Astrocyte (in vitro differentiated cells and primary cell): ENCODE data around the gene PHEX. TPM values are rescaled to one million over a fixed set of nuclear protein-coding genes. Genes with fewer than 3 reads are reported as not detected.

Source experiments
- DNase-seq: peaks from one replicate; pipeline ENCODE4 v3.0.0-alpha.2; 2010; ENCODE audit warnings: low read depth
- FAIRE-seq: peaks from 2 replicates; lab custom pipeline; 2011; peaks lifted over from hg19 to GRCh38; lab: Jason Lieb, UNC
- H2AFZ ChIP-seq: 2 replicates; pipeline ENCODE4 v1.6.0; 2012; ENCODE audit warnings: low read depth, low read length, inconsistent platforms
- H3K27ac ChIP-seq: 2 replicates; pipeline ENCODE4 v1.5.1; 2011; ENCODE audit warnings: low read depth, low read length, inconsistent platforms
- H3K27me3 ChIP-seq: 2 replicates; pipeline ENCODE4 v1.6.0; 2011; ENCODE audit warnings: low read length, inconsistent platforms; ENCODE audit not compliant: insufficient read depth
- H3K36me3 ChIP-seq: 2 replicates; pipeline ENCODE4 v1.5.1; 2011; ENCODE audit warnings: low read length, inconsistent platforms; ENCODE audit not compliant: insufficient read depth
- H3K4me1 ChIP-seq: 2 replicates; pipeline ENCODE4 v1.5.1; 2011; ENCODE audit warnings: low read length, inconsistent platforms; ENCODE audit not compliant: insufficient read depth
- H3K4me2 ChIP-seq: 2 replicates; pipeline ENCODE4 v1.6.0; 2012; ENCODE audit warnings: low read length, inconsistent platforms
- H3K4me3 ChIP-seq: 2 replicates; pipeline ENCODE4 v1.5.1; 2011; ENCODE audit warnings: low read depth, mild to moderate bottlenecking, low read length, inconsistent platforms; ENCODE audit not compliant: insufficient read depth
- H3K79me2 ChIP-seq: 2 replicates; pipeline ENCODE4 v1.6.0; 2012; ENCODE audit warnings: mild to moderate bottlenecking, low read length, inconsistent platforms; ENCODE audit not compliant: insufficient read depth
- H3K9ac ChIP-seq: 2 replicates; pipeline ENCODE4 v1.6.0; 2012; ENCODE audit warnings: mild to moderate bottlenecking, low read length, inconsistent platforms
- H3K9me3 ChIP-seq: 2 replicates; pipeline ENCODE4 v1.5.1; 2012; ENCODE audit warnings: low read depth, mild to moderate bottlenecking, low read length, inconsistent platforms; ENCODE audit not compliant: insufficient read depth
- H4K20me1 ChIP-seq: 2 replicates; pipeline ENCODE4 v1.6.0; 2012; ENCODE audit warnings: low read length, inconsistent platforms; ENCODE audit not compliant: insufficient read depth
- H3K27ac Mint-ChIP-seq: one replicate; pipeline ENCODE4 v1.8.0; 2021; ENCODE audit warnings: mild to moderate bottlenecking, mixed read lengths; ENCODE audit not compliant: unreplicated experiment
- H3K27me3 Mint-ChIP-seq: one replicate; pipeline ENCODE4 v1.8.0; 2021; ENCODE audit warnings: low read depth, mixed read lengths; ENCODE audit not compliant: unreplicated experiment
- H3K36me3 Mint-ChIP-seq: one replicate; pipeline ENCODE4 v1.8.0; 2021; ENCODE audit warnings: low read depth, mixed read lengths; ENCODE audit not compliant: unreplicated experiment
- H3K4me1 Mint-ChIP-seq: one replicate; pipeline ENCODE4 v1.8.0; 2021; ENCODE audit warnings: low read depth, mixed read lengths; ENCODE audit not compliant: unreplicated experiment
- H3K4me3 Mint-ChIP-seq: one replicate; pipeline ENCODE4 v1.8.0; 2021; ENCODE audit warnings: mild to moderate bottlenecking, moderate library complexity, mixed read lengths; ENCODE audit not compliant: unreplicated experiment
- H3K9me3 Mint-ChIP-seq: one replicate; pipeline ENCODE4 v1.8.0; 2021; ENCODE audit warnings: mild to moderate bottlenecking, mixed read lengths; ENCODE audit not compliant: unreplicated experiment
- EZH2 ChIP-seq: IDR thresholded peaks from 2 replicates; pipeline ENCODE4 v1.6.1; 2012; ENCODE audit warnings: mild to moderate bottlenecking, low read length, inconsistent platforms; ENCODE audit not compliant: insufficient read depth
- total RNA-seq: library from RNA; stranded (reverse); gene quantifications from 2 replicates; pipeline ENCODE4 v1.2.1, GENCODE V29; 2021
- TF ChIP-seq, protein P1 (sequence below): IDR thresholded peaks from 2 replicates; pipeline ENCODE4 v1.5.1; 2011; ENCODE audit warnings: low read depth, mild to moderate bottlenecking, inconsistent platforms, low read length, moderate library complexity; ENCODE audit not compliant: insufficient read depth

PHEX gene
- total RNA-seq, 1 donor from 2014 or later = 0.36 TPM

GRCh38 chrX:22300130-22300529, 268.0 kb downstream of the PHEX start:
- H3K36me3 ChIP-seq = no peaks in the 10 kb centered on the region
- no peaks in the 10 kb centered on the region for H4K20me1 ChIP-seq
- no peaks in the 10 kb centered on the region for H3K36me3 Mint-ChIP-seq
- H2AFZ ChIP-seq = peak overlapping the region; percentile 26
- peak overlapping the region; percentile 31 for H3K9ac ChIP-seq
- peak; percentile 100 for FAIRE-seq
- H3K4me3 Mint-ChIP-seq = no peak overlapping the region
- H3K27me3 ChIP-seq = no peaks in the 10 kb centered on the region
- H3K79me2 ChIP-seq = no peaks in the 10 kb centered on the region
- H3K27ac ChIP-seq = no peak overlapping the region
- peaks cover 6% of the 10 kb centered on the region for H3K4me1 ChIP-seq
- peaks cover 13% of the 10 kb centered on the region for H3K4me1 Mint-ChIP-seq
- H3K9me3 Mint-ChIP-seq = no peaks in the 10 kb centered on the region
- H3K4me3 ChIP-seq = peak overlapping the region; percentile 5
- H3K27me3 Mint-ChIP-seq = no peaks in the 10 kb centered on the region
- TF ChIP-seq, protein P1, sequence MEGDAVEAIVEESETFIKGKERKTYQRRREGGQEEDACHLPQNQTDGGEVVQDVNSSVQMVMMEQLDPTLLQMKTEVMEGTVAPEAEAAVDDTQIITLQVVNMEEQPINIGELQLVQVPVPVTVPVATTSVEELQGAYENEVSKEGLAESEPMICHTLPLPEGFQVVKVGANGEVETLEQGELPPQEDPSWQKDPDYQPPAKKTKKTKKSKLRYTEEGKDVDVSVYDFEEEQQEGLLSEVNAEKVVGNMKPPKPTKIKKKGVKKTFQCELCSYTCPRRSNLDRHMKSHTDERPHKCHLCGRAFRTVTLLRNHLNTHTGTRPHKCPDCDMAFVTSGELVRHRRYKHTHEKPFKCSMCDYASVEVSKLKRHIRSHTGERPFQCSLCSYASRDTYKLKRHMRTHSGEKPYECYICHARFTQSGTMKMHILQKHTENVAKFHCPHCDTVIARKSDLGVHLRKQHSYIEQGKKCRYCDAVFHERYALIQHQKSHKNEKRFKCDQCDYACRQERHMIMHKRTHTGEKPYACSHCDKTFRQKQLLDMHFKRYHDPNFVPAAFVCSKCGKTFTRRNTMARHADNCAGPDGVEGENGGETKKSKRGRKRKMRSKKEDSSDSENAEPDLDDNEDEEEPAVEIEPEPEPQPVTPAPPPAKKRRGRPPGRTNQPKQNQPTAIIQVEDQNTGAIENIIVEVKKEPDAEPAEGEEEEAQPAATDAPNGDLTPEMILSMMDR = no peak
- no peak for TF ChIP-seq EZH2
- H3K4me2 ChIP-seq = peak overlapping the region; percentile 73
- H3K9me3 ChIP-seq = no peaks in the 10 kb centered on the region
- peak overlapping the region; percentile 34 for H3K27ac Mint-ChIP-seq
- peak; percentile 68 for DNase-seq

Other genes with a start within 250 kb of the PHEX start
- 18.8 and 19.8 TPM in 2 replicates for gene MBTPS2, start 192.7 kb upstream of the PHEX start, total RNA-seq
- gene YY2, start 176.3 kb upstream of the PHEX start, total RNA-seq = 2.0 and 3.4 TPM in 2 replicates
- gene SMS, start 91.6 kb upstream of the PHEX start, total RNA-seq = 134 and 187 TPM in 2 replicates
- gene CBLL2, start 240.6 kb downstream of the PHEX start, total RNA-seq = not detected in 2 replicates